B cell (primary cell): ENCODE data around the gene ABCC1. TPM values are rescaled to one million over a fixed set of nuclear protein-coding genes. Genes with fewer than 3 reads are reported as not detected.

Experiments used
- ATAC-seq: fragments of 200-7000 bp; cut with Tn5 transposase; one replicate; pipeline ENCODE4 v1.10.0; 2021; ENCODE audit warnings: low read depth, mild to moderate bottlenecking, moderate number of reproducible peaks, moderate library complexity
- CTCF ChIA-PET: fragments of 350-600 bp; sonication (Branson Sonifier 250); formaldehyde crosslinking; loops from one replicate; lab custom pipeline; 2021; ENCODE audit warnings: antibody characterized with exemption, inconsistent platforms; lab: Charles Lee
- POLR2A ChIA-PET: fragments of 350-600 bp; sonication (Branson Sonifier 250); formaldehyde crosslinking; loops from one replicate; lab custom pipeline; 2021; ENCODE audit warnings: antibody characterized with exemption; lab: Charles Lee
- DNase-seq: peaks from one replicate; pipeline ENCODE4 v3.0.0; 2013
- H2AFZ ChIP-seq: 2 replicates; pipeline ENCODE4 v1.6.1; 2012; ENCODE audit warnings: mild to moderate bottlenecking, low read depth, low read length; ENCODE audit not compliant: insufficient read depth, poor library complexity, severe bottlenecking
- H3K27ac ChIP-seq, 2 donors: 1 replicate in 1 of 2; 2 replicates in 1 of 2; pipeline ENCODE4 v1.5.1; 2012 to 2013; ENCODE audit warnings: low read length in 2 of 2, mild to moderate bottlenecking in 2 of 2, moderate library complexity in 1 of 2
- H3K27me3 ChIP-seq, 4 experiments: fragments of 200-600 bp in 1 of 4; sonication (generic) in 1 of 4; replicated peaks in 1 of 4; 1 replicate in 2 of 4; 2 replicates in 2 of 4; pipeline versions ENCODE4 v1.6.1 to v1.7.0; 2013 to 2016; ENCODE audit warnings: low read length in 3 of 4, mild to moderate bottlenecking in 2 of 4, mixed read lengths in 1 of 4, moderate library complexity in 1 of 4; ENCODE audit not compliant: insufficient read depth in 4 of 4, control insufficient read depth in 3 of 4; ENCODE audit errors: control extremely low read depth in 1 of 4
- H3K36me3 ChIP-seq, 2 experiments: replicated peaks in 1 of 2; 1 replicate in 1 of 2; 2 replicates in 1 of 2; pipeline versions ENCODE4 v1.6.1 to v1.7.1; 2013; ENCODE audit warnings: low read length in 1 of 2; ENCODE audit not compliant: insufficient read depth in 2 of 2, control insufficient read depth in 1 of 2; ENCODE audit errors: control extremely low read depth in 1 of 2, extremely low read depth in 1 of 2
- H3K4me1 ChIP-seq, 2 donors: fragments of 200-600 bp in 1 of 2; sonication (generic) in 1 of 2; 1 replicate in 1 of 2; 2 replicates in 1 of 2; pipeline versions ENCODE4 v1.5.1 to v1.6.1; 2013 to 2017; ENCODE audit warnings: low read length in 2 of 2; ENCODE audit not compliant: control insufficient read depth in 2 of 2, insufficient read depth in 2 of 2
- H3K4me2 ChIP-seq: replicated peaks from 2 replicates; pipeline ENCODE3; 2012; ENCODE audit warnings: mild to moderate bottlenecking, low read depth, low read length; ENCODE audit not compliant: poor library complexity, severe bottlenecking
- H3K4me3 ChIP-seq, 5 experiments: fragments of 200-600 bp in 1 of 5; sonication (generic) in 1 of 5; 1 replicate in 3 of 5; 2 replicates in 2 of 5; pipeline versions ENCODE4 v1.5.1 to v1.7.0; 2011 to 2016; ENCODE audit warnings: low read length in 4 of 5, mild to moderate bottlenecking in 4 of 5, low read depth in 2 of 5, control low read depth in 1 of 5, moderate library complexity in 1 of 5; ENCODE audit not compliant: insufficient read depth in 1 of 5; ENCODE audit errors: control extremely low read depth in 1 of 5, extremely low read depth in 1 of 5
- H3K79me2 ChIP-seq: fragments of 200-600 bp; sonication (generic); one replicate; pipeline ENCODE4 v1.6.0; 2016; ENCODE audit warnings: low read length; ENCODE audit not compliant: control insufficient read depth, insufficient read depth
- H3K9ac ChIP-seq: fragments of 200-600 bp; sonication (generic); 2 replicates; pipeline ENCODE4 v1.6.1; 2017; ENCODE audit warnings: mild to moderate bottlenecking, low read length, moderate library complexity
- H3K9me3 ChIP-seq, 3 donors: one replicate each; pipeline versions ENCODE4 v1.6.1 to v1.7.1; 2013; ENCODE audit warnings: low read length in 2 of 3; ENCODE audit not compliant: control insufficient read depth in 2 of 3, insufficient read depth in 1 of 3; ENCODE audit errors: control extremely low read depth in 1 of 3
- H4K20me1 ChIP-seq: 2 replicates; pipeline ENCODE4 v1.6.0; 2012; ENCODE audit warnings: mild to moderate bottlenecking, low read length; ENCODE audit not compliant: insufficient read depth, control insufficient read depth, poor library complexity, severe bottlenecking
- H3K27ac Mint-ChIP-seq: one replicate; pipeline ENCODE4 v1.8.0; 2021; ENCODE audit warnings: mixed read lengths
- H3K27me3 Mint-ChIP-seq: one replicate; pipeline ENCODE4 v1.8.0; 2021; ENCODE audit warnings: mixed read lengths
- H3K4me1 Mint-ChIP-seq: one replicate; pipeline ENCODE4 v1.8.0; 2021; ENCODE audit warnings: mixed read lengths
- H3K4me3 Mint-ChIP-seq: one replicate; pipeline ENCODE4 v1.8.0; 2021; ENCODE audit warnings: mixed read lengths
- H3K9me3 Mint-ChIP-seq: one replicate; pipeline ENCODE4 v1.8.0; 2022; ENCODE audit warnings: mixed read lengths; ENCODE audit not compliant: insufficient read depth
- CTCF ChIP-seq: fragments of 200-600 bp; IDR thresholded peaks from one replicate; pipeline ENCODE4 v1.8.0; 2022; ENCODE audit warnings: antibody characterized with exemption, mild to moderate bottlenecking
- EZH2 ChIP-seq: IDR thresholded peaks from 2 replicates; pipeline ENCODE4 v1.6.1; 2012; ENCODE audit warnings: borderline replicate concordance, low read depth, mild to moderate bottlenecking, moderate library complexity, low read length; ENCODE audit not compliant: insufficient read depth, poor library complexity, severe bottlenecking
- WGBS: methylation state at CpG from one replicate; pipeline ENCODE4 v1.1.5; 2013; ENCODE audit warnings: missing lambda C conversion rate; ENCODE audit not compliant: insufficient coverage; 5-methylcytosine and 5-hydroxymethylcytosine counted together
- intact Hi-C: fragments of 100-400 bp; cut with micrococcal nuclease; formaldehyde crosslinking; loops from one replicate; pipeline ENCODE4 v1.10.0; 2022
- polyA plus RNA-seq: library from polyadenylated mRNA; depleted of rRNA; stranded (reverse); fragments of >200 nt; gene quantifications from 2 replicates; pipeline ENCODE4 v1.2.3, GENCODE V29; 2012
- total RNA-seq, 2 donors: library from RNA; stranded (reverse); fragments of 120-200 nt in 1 of 2; gene quantifications; 1 replicate in 1 of 2; 2 replicates in 1 of 2; pipeline versions ENCODE4 v1.2.3 to v1.2.4, GENCODE V29; 2013 to 2022

Gene ABCC1
- total and polyA plus RNA-seq, 2 donors (not counting 1 experiment from before 2014, with no cell fraction given) = 21.8 to 73.0 TPM

GRCh38 chr16:15967655-15968315 lies 18.4 kb downstream of the ABCC1 start:
- H3K9me3 Mint-ChIP-seq = peaks cover 6% of the 10 kb centered on the region
- DNase-seq = no peak
- no peak for TF ChIP-seq EZH2
- TF ChIP-seq CTCF = no peak
- ChIA-PET CTCF (interaction anchor here (0.7 kb wide), 2 partner anchors 68 to 263 kb away, joined by 3 read pairs; no protein-coding TSS in a partner anchor), POLR2A (interaction anchor here (0.5 kb wide), 2 partner anchors 23 to 1013 kb away, joined by 3 to 7 read pairs; no protein-coding TSS in a partner anchor)
- WGBS = 100% methylated on average over 3 of the region's 11 CpGs
- no peak overlapping the region for H3K27ac ChIP-seq
- H3K79me2 ChIP-seq = peaks cover 98% of the 10 kb centered on the region
- H3K4me3 Mint-ChIP-seq = no peak overlapping the region
- H3K4me2 ChIP-seq = no peak overlapping the region
- H3K4me1 Mint-ChIP-seq = peaks cover 17% of the 10 kb centered on the region
- peaks cover 0 to 15% of the 10 kb centered on the region in 2 experiments for H3K36me3 ChIP-seq
- H3K4me1 ChIP-seq = no peaks in the 10 kb centered on the region
- H2AFZ ChIP-seq = no peak overlapping the region
- peaks cover 46% of the 10 kb centered on the region for H4K20me1 ChIP-seq
- no peak overlapping the region for H3K27ac Mint-ChIP-seq
- no peak overlapping the region for H3K9ac ChIP-seq
- intact Hi-C loops = no loop called here
- ATAC-seq = no peak
- no peaks in the 10 kb centered on the region for H3K27me3 Mint-ChIP-seq
- no peak overlapping the region for H3K4me3 ChIP-seq
- no peaks in the 10 kb centered on the region for H3K27me3 ChIP-seq
- H3K9me3 ChIP-seq = peaks cover 4 to 42% (median 32%) of the 10 kb centered on the region in 3 donors

- intact Hi-C loops = no loop called here
- Histone ChIP-seq H3K36me3 (peaks cover 0 to 15% of the 10 kb centered on the region in 2 experiments), H2AFZ (no peak overlapping the region), H4K20me1 (peaks cover 49% of the 10 kb centered on the region), H3K4me1 (no peaks in the 10 kb centered on the region), H3K4me3 (no peak overlapping the region), H3K9me3 (peaks cover 4 to 37% (median 24%) of the 10 kb centered on the region in 3 donors), H3K27me3 (no peaks in the 10 kb centered on the region), H3K4me2 (no peak overlapping the region), H3K27ac (no peak overlapping the region), H3K9ac (no peak overlapping the region), H3K79me2 (peaks cover 100% of the 10 kb centered on the region)
- WGBS = 100% methylated on average over 3 of the region's 3 CpGs
- H3K4me1 Mint-ChIP-seq = peaks cover 18% of the 10 kb centered on the region
- CTCF ChIA-PET = interaction anchor here (0.8 to 1.1 kb wide), 2 partner anchors 25 to 158 kb away, joined by 3 to 5 read pairs; no protein-coding TSS in a partner anchor
- H3K4me3 Mint-ChIP-seq = no peak overlapping the region
- H3K9me3 Mint-ChIP-seq = peaks cover 3% of the 10 kb centered on the region
- ATAC-seq (no peak), DNase-seq (no peak)
- TF ChIP-seq CTCF = no peak
- no peak for TF ChIP-seq EZH2
- no peaks in the 10 kb centered on the region for H3K27me3 Mint-ChIP-seq
- POLR2A ChIA-PET = interaction anchor here (0.7 kb wide), 1 partner anchor 28 kb away, joined by 3 read pairs; no protein-coding TSS in a partner anchor
- no peak overlapping the region for H3K27ac Mint-ChIP-seq
These were observed 20.8 kb downstream of the ABCC1 start for GRCh38 chr16:15970202-15970601.
